Stomach (tissue), 9 donors: ENCODE results near the gene TYRO3. TPM values are rescaled to one million over a fixed set of nuclear protein-coding genes. Genes with fewer than 3 reads are reported as not detected.
A peak's percentile ranks its signal among the peaks of the same experiment; 100 is the strongest.

Experiments
- DNase-seq, 2 donors: peaks; one replicate each; pipeline versions ENCODE4 v3.0.0 to v3.0.0-alpha.2; 2013 to 2019
- H3K27ac ChIP-seq, 5 donors: fragments of 200-600 bp in 4 of 5; sonication (generic) in 4 of 5; one replicate each; pipeline ENCODE4 v1.5.1; 2013 to 2019; ENCODE audit warnings: mild to moderate bottlenecking in 1 of 5, moderate library complexity in 1 of 5
- H3K27me3 ChIP-seq, 3 donors: fragments of 200-600 bp; sonication (generic); one replicate each; pipeline ENCODE4 v1.5.1; 2017 to 2019; ENCODE audit warnings: mixed run types in 1 of 3
- H3K36me3 ChIP-seq, 4 donors: fragments of 200-600 bp; sonication (generic); 1 replicate in 3 of 4; 2 replicates in 1 of 4; pipeline ENCODE4 v1.5.1; 2016 to 2019
- H3K4me1 ChIP-seq, 4 donors: fragments of 200-600 bp; sonication (generic); one replicate each; pipeline ENCODE4 v1.5.1; 2016 to 2019
- H3K4me3 ChIP-seq, 4 donors: fragments of 200-600 bp; sonication (generic) in 3 of 4; one replicate each; pipeline ENCODE4 v1.5.1; 2016 to 2019; ENCODE audit warnings: mild to moderate bottlenecking in 1 of 4
- H3K9me3 ChIP-seq, 4 donors: fragments of 200-600 bp; sonication (generic); one replicate each; pipeline ENCODE4 v1.5.1; 2016 to 2019
- CTCF ChIP-seq, 7 experiments: fragments of 450-650 bp in 4 of 7; fragments of 200-600 bp in 3 of 7; sonication (generic) in 3 of 7; IDR thresholded peaks; one replicate each; pipeline ENCODE4 v1.5.1; 2016 to 2019; ENCODE audit warnings: antibody characterized with exemption in 7 of 7, control low read depth in 2 of 7, mild to moderate bottlenecking in 1 of 7
- EP300 ChIP-seq: sonication (generic); formaldehyde crosslinking; IDR thresholded peaks from one replicate; pipeline ENCODE4 v1.6.1; 2017; ENCODE audit warnings: antibody characterized with exemption
- POLR2A ChIP-seq, 4 donors: fragments of 450-650 bp; IDR thresholded peaks; one replicate each; pipeline ENCODE4 v1.6.1; 2016; ENCODE audit warnings: antibody characterized with exemption in 4 of 4, control low read depth in 2 of 4, mild to moderate bottlenecking in 1 of 4, moderate library complexity in 1 of 4
- POLR2AphosphoS5 ChIP-seq, 3 donors: sonication (generic); formaldehyde crosslinking; IDR thresholded peaks; one replicate each; pipeline ENCODE4 v1.6.1; 2016; ENCODE audit warnings: antibody characterized with exemption in 3 of 3
- WGBS, 5 donors: extraction: QIAGEN DNeasy Blood & Tissue Kit in 3 of 5; methylation state at CpG; one replicate each; pipeline versions ENCODE4 v1.1.5 to v1.1.7; 2013 to 2018; 5-methylcytosine and 5-hydroxymethylcytosine counted together
- intact Hi-C: fragments of 100-400 bp; cut with DNase I; formaldehyde crosslinking; loops from one replicate; pipeline ENCODE4 v1.15.1; 2023; ENCODE audit warnings: low total_unique reads
- polyA plus RNA-seq, 3 donors: library from polyadenylated mRNA; stranded (reverse); fragments of 200-250 nt; gene quantifications; one replicate each; pipeline ENCODE4 v1.2.3, GENCODE V29; 2013
- total RNA-seq, 5 donors: library from RNA; depleted of rRNA; stranded (reverse); fragments of >200 nt; gene quantifications; one replicate each; pipeline versions ENCODE4 v1.1.0 to v1.2.3, GENCODE V29; 2014 to 2016
- donor health status: healthy with polysubstance abuse.
- donor health status: Bipolar disorder and iron deficiency.
- donor health status: healthy.

The TYRO3 gene
- total and polyA plus RNA-seq, 8 donors: 0.89 to 16.9 (median 6.6) TPM

DNA sequence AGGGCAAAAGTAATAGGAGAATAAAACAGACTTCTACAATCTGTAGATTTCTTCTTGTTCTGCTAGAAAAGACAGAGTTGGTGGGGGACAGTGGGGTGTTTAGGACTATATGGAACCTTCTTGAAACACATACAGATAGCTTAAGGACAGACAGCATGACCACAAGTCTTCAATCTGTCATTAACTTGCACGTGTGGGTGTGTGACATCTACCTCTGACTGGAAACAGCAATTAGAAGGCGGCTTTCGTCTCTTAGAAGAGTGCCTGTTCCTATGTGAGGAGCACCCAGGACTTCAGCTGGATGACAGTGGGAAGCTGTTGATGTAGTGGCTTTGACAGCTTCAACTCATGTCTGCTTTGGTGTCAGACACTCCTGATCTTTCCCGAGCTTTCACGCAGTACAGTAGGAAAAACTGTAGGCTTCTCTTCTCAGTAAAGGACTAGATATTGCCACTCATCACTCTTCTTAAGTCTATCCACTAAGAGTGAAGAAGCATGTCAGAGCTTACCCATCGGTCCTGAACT is 44.5 kb downstream of the TYRO3 start:
- no peaks in the 10 kb centered on the region for H3K9me3 ChIP-seq
- H3K27ac ChIP-seq: no peak overlapping the region
- no peak overlapping the region for H3K4me3 ChIP-seq
- TF ChIP-seq EP300 (no peak), POLR2A (IDR thresholded peaks at IDR 0.05) (no peak), POLR2AphosphoS5 (IDR thresholded peaks at IDR 0.05) (no peak), CTCF (IDR thresholded peaks at IDR 0.05) (no peak)
- H3K36me3 ChIP-seq: no peaks in the 10 kb centered on the region
- H3K4me1 ChIP-seq: peaks cover 5 to 13% (median 9%) of the 10 kb centered on the region in 4 donors
- WGBS, 5 donors: 75 to 78% (median 76%) methylated on average over 6 of the region's 6 CpGs
- intact Hi-C loops: no loop called here
- H3K27me3 ChIP-seq: no peaks in the 10 kb centered on the region
- no peak for DNase-seq

GRCh38 chr15:41603941-41604911 is 45.2 kb downstream of the TYRO3 start:
- H3K27ac ChIP-seq: peak overlapping the region in 2 of 5 donors; percentile 22 to 36
- no peaks in the 10 kb centered on the region for H3K36me3 ChIP-seq
- DNase-seq: peak; percentile 57 to 84
- H3K4me3 ChIP-seq: peak overlapping the region in 3 of 4 donors; percentile 21 to 30 (median 24)
- no peaks in the 10 kb centered on the region for H3K27me3 ChIP-seq
- H3K9me3 ChIP-seq: no peaks in the 10 kb centered on the region
- TF ChIP-seq POLR2A (IDR thresholded peaks at IDR 0.05) (no peak), CTCF (IDR thresholded peaks at IDR 0.05) (peak in 5 of 7 experiments; percentile 65 to 75 (median 72)), EP300 (no peak), POLR2AphosphoS5 (IDR thresholded peaks at IDR 0.05) (peak in 2 of 3 donors; percentile 7 to 37)
- H3K4me1 ChIP-seq: peaks cover 5 to 13% (median 9%) of the 10 kb centered on the region in 4 donors
- intact Hi-C loops: no loop called here
- 15 to 22% (median 21%) methylated on average over 11 to 13 of the region's 13 CpGs for WGBS, 5 donors

- Histone ChIP-seq H3K9me3 (no peaks in the 10 kb centered on the region), H3K36me3 (no peaks in the 10 kb centered on the region), H3K27me3 (no peaks in the 10 kb centered on the region), H3K4me1 (peaks cover 5 to 13% (median 9%) of the 10 kb centered on the region in 4 donors), H3K27ac (no peak overlapping the region), H3K4me3 (no peak overlapping the region)
- no peak for DNase-seq
- WGBS, 5 donors: 73 to 80% (median 79%) methylated on average over 3 of the region's 3 CpGs
- TF ChIP-seq POLR2AphosphoS5 (IDR thresholded peaks at IDR 0.05): no peak
- no peak for TF ChIP-seq POLR2A (IDR thresholded peaks at IDR 0.05)
- no peak for TF ChIP-seq CTCF (IDR thresholded peaks at IDR 0.05)
- TF ChIP-seq EP300: no peak
- intact Hi-C loops: no loop called here
These were observed 46.6 kb downstream of the TYRO3 start for GRCh38 chr15:41605566-41605965.

DNA sequence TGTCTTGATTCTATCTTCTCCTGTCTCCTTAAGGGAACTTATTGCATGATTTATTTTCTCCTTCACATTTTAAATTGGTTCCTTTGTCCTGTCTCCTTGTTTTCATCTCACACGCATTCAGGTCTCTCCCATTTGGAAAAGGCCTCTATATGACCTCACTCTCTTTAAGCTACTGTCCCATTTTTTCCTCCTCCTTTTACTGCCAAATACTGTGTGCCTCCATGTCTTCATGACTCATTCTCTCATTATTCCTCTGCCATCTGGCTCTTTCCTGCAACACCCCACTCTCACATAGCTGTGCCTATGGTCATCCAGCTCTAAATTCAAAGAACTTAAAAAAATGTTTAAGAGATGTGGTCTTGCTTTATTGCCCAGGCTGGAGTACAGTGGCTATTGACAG is 48.0 kb downstream of the TYRO3 start:
- H3K27me3 ChIP-seq: no peaks in the 10 kb centered on the region
- whole genome bisulfite sequencing, 5 donors: 50 to 93% (median 89%) methylated on average over 1 of the region's 1 CpG
- no peak for DNase-seq
- no peak overlapping the region for H3K27ac ChIP-seq
- TF ChIP-seq POLR2AphosphoS5 (IDR thresholded peaks at IDR 0.05) (no peak), CTCF (IDR thresholded peaks at IDR 0.05) (no peak), EP300 (no peak), POLR2A (IDR thresholded peaks at IDR 0.05) (no peak)
- H3K36me3 ChIP-seq: no peaks in the 10 kb centered on the region
- intact Hi-C loops: no loop called here
- H3K4me1 ChIP-seq: peaks cover 5 to 13% (median 9%) of the 10 kb centered on the region in 4 donors
- no peak overlapping the region for H3K4me3 ChIP-seq
- H3K9me3 ChIP-seq: no peaks in the 10 kb centered on the region
